ENCODE measurements around the gene CHDH.

CHDH gene

GRCh38 chr3:53806182-53807116, 39.8 kb downstream of the CHDH start:
- no peak for DNase-seq

- DNase-seq: no peak
These were observed 40.6 kb downstream of the CHDH start for GRCh38 chr3:53805463-53806159.

GRCh38 chr3:53804697-53805462, 41.3 kb downstream of the CHDH start:
- no peak for DNase-seq

GRCh38 chr3:53803816-53804695, 42.2 kb downstream of the CHDH start:
- DNase-seq: no peak

- DNase-seq: no peak
These were observed 42.9 kb downstream of the CHDH start for GRCh38 chr3:53803124-53803815.

- no peak for DNase-seq
These were observed 43.9 kb downstream of the CHDH start for GRCh38 chr3:53802256-53802880.

- no peak for DNase-seq
These were observed 44.9 kb downstream of the CHDH start for GRCh38 chr3:53801319-53801718.

GRCh38 chr3:53800041-53800906, 45.9 kb downstream of the CHDH start:
- no peak for DNase-seq

- no peak for DNase-seq
These were observed 46.8 kb downstream of the CHDH start for GRCh38 chr3:53799338-53799865.

GRCh38 chr3:53798144-53798543, 48.1 kb downstream of the CHDH start:
- DNase-seq: no peak

- peak; percentile 3 for DNase-seq
These were observed 50.2 kb downstream of the CHDH start for GRCh38 chr3:53795789-53796560.

- no peak for DNase-seq
These were observed 51.0 kb downstream of the CHDH start for GRCh38 chr3:53795176-53795575.

GRCh38 chr3:53794597-53794996, 51.6 kb downstream of the CHDH start:
- no peak for DNase-seq

GRCh38 chr3:53792866-53793265, 53.4 kb downstream of the CHDH start:
- DNase-seq: no peak

- no peak for DNase-seq
These were observed 54.9 kb downstream of the CHDH start for GRCh38 chr3:53791317-53791716.

GRCh38 chr3:53790470-53790869, 55.7 kb downstream of the CHDH start:
- DNase-seq: no peak

GRCh38 chr3:53789459-53789858, 56.8 kb downstream of the CHDH start:
- no peak for DNase-seq

GRCh38 chr3:53788038-53788437, 58.2 kb downstream of the CHDH start:
- no peak for DNase-seq

GRCh38 chr3:53787016-53787415, 59.2 kb downstream of the CHDH start:
- DNase-seq: no peak

Data from NCI-H748 treated with DMSO at 0.1 percent for 48 hours (cell line).